Stimulated activated naive CD8-positive, alpha-beta T cell treated with anti-CD3 and anti-CD28 coated beads, Interleukin-15, Interleukin-2, amounts not matched to agents 100 U/mL and 50 U/mL, for 24 hours (primary cell): Measurements from ENCODE around the gene MBD3L1.

ENCODE experiments used
- ATAC-seq: fragments of 150-1000 bp; cut with Tn5 transposase; one replicate; pipeline ENCODE4 v1.10.0; 2021
- DNase-seq: peaks from one replicate; pipeline ENCODE4 v3.0.0; 2021

Gene MBD3L1

DNA sequence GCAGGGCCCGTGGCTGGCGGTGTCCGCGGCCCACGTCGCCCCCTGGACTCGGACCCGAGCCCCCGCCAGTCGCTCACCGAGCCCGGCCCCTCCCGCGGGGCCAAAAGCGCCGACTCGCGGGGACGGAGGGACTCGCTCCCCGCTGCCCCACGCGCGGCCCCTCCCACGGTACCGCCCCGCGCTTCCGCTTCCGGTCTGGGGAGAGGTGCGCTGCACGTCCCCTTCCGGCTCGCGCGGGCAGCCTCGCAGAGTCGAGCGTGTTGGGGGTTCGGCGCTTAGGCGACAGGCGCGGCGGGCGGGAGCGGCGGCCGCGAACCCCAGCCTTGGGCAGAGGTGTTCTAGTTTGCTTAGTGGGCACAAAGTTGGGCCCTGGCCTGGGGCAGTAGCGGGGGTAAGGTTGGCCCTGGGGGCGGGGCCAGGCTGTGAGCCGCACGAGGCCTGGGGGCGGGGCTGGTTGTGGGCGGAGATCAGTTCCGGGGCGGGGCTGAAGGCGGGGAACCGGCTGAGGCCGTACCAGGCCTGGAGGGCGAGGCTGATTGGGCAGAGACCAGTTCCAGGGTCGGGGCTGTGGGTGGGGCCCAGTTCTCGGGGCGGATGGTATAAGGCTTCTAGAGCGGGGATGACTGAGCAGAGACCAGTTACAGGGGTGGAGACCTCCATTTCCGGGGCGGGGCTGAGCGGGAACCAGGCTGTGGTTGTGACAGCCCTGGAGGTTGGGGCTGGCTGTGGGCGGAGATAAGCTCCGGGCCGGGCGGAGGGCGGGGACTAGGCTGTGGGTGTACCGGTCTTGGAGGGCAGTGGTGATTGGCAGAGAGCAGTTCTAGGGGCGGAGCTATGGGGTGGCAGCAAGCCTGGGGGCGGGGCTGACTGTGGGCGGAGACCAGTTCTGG, at the start of gene MBD3L1, which contains the start of gene ZNF558:
Gene MBD3L1 (plus strand): TSS at position 246 of the 890 bp plus-strand sequence. CDS start 10,302 bp downstream, outside the sequence.
Gene ZNF558 (minus strand): TSS at position 173 of the 890 bp plus-strand sequence. CDS start 9,645 bp downstream, outside the sequence.
- DNase-seq (peak; percentile 99), ATAC-seq (peak; percentile 94)

DNA sequence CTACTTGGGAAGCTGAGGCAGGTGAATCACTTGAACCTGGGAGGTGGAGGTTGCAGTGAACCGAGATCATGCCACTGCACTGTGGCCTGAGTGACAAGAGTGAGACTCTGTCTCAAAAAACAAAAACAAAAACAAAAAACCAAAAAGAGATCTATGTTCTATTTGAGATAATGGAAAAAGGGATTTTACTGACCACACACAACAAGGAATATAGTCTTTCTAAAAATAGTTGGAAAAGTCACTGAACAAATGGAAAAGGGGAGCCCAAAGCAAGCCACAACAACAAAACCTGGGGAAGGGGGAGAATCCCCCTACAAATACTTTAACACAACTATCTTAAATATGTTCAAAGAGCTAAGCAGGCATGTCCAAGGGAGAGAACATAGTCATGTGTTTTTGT, 37.4 kb upstream of the MBD3L1 start:
- no peak for DNase-seq
- no peak for ATAC-seq

DNA sequence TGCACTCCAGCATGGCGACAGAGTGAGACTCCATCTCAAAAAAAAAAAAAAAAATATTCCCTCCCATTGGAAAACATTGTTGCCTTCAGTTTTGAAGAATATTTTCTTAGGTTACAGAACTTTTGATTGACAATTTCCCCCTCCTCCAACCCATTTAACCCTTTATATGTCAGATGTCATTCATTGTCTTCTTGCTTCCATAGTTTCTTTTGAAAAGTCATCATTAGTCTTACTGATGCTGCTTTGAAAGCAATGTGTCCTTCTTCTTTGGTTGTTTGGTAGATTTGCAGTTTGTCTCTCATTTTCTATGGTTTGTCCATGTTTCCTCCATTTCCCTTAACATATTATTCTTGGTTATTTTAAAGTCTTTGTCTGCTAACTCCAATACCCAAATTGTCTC, 25.5 kb upstream of the MBD3L1 start:
- no peak for ATAC-seq
- no peak for DNase-seq

DNA sequence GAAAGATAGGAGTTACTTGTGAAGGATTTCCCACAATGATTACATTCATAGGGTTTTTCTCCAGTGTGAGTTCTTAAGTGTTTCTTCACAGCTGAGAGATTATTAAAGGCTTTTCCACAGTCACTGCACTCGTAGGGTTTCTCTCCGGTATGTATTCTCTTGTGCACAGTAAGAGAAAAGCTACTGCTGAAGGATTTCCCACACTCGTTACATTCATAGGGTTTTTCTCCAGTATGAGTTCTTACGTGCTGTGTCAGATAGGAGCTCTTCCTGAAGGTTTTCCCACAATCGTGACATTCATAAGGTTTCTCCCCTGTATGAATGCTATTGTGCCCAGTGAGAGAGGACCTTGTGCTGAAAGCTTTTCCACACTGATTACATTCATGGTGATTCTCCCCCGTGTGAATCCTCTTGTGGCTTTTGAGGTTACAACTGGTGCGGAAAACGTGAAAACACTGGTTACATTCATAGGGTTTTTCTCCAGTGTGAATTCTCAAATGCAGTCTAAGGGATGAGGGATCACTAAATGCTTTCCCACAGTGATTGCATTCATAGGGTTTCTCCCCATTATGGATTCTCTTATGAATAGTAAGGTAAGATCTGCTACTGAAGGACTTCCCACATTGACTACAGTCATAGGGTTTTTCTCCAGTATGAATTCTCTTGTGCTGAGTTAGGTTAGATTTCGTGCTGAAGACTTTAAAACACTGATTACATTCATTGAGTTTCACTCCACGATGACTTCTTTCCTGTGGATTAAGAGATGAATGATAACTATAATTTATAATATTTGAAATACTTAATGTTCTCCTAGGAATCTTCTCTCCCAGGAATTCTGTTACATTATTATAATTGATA, 20.6 kb upstream of the MBD3L1 start:
- ATAC-seq (no peak), DNase-seq (no peak)

DNA sequence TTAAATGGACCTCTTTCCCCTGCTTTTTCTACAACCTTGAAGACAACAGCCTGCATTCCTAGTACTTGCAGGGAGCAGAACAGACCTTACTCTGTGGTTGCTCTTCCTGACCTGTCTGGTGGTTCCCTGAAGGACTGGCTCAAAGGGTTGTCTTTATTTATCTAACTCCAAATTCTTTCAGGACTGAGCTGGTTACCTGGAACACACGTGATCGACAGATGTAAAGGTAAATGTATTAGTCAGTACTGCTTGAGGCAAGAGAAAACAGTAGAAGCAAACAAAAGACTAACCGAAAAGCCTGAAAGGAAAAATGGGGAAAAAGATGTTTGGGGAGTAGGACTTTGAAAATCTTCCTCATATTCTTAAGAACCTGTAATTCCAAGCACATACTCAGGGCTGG, 18.0 kb upstream of the MBD3L1 start:
- ATAC-seq (no peak), DNase-seq (no peak)

DNA sequence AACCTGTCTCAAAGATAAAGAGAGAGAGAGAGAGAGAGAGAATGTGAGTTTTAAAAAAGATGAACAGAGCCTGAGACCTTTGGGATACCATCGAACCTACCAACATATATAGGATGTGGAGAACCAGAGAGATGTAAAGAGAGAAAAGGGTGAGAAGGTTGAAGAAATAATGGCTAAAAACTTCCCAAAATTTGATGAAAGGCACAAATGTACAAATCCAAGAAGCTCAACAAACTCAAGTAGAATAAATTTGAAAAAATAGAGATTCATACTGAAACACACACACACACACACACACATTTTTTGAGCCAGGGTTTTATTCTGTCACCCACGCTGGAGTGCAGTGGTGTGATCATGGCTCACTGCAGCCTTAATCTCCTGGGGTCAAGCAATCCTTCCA, 16.4 kb upstream of the MBD3L1 start:
- ATAC-seq = no peak
- no peak for DNase-seq

DNA sequence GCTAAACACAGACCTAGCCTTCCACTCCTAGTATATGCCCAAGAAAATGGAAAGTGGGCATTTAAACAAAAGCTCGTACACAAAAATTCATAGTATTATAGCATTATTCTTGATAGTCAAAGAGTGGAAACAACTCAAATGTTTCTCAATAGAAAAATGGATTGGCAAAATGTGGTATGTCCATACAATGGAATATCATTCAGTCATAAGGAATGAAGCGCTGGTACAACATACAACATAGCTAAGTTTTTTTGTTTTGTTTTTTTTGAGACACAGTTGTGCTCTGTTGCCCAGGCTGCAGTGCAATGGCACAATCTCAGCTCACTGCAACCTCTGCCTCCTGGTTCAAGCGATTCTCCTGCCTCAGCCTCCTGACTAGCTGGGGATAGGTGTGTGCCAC, 11.9 kb upstream of the MBD3L1 start:
- ATAC-seq (no peak), DNase-seq (no peak)

DNA sequence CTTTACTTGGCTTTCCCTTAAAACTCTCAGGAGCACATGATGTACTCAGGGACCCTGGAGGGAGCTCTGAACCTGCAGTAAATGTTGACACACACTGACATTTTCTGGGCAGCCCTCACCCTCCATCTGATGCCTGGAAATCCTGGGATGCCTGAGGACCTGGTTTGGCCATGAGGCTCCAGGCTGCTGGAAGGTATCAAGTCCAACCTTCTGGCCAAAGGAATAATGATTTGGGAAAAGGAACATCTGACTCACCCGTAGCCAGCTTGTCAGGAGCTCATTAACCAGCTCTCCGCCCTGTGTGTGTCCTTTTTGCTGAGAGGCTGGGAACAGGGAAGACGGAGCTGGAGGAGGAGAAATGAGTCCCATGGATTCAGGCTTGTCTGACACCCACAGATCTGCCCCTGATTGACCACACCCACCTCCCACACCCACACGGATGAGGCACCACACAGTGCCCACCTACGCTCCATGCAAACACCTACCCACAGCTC, 10.4 kb upstream of the MBD3L1 start:
- DNase-seq (no peak), ATAC-seq (no peak)

DNA sequence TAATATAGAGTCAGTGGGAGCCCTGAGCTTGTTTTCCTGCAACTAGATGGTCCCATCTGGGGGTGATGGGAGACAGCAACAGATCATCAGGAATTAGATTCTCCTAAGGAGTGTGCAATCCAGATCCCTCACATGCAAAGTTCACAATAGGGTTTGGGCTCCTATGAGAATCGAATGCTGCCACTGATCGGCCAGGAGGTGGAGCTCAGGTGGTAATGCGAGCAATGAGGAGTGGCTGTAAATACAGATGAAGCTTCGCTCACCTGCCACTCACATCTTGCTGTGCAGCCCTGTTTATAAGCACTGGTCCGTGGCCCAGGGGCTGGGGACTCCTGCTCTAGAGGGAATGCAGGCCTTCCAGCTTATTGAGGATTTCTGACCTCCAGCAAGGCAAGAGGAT, 5.8 kb upstream of the MBD3L1 start:
- DNase-seq (no peak), ATAC-seq (no peak)

DNA sequence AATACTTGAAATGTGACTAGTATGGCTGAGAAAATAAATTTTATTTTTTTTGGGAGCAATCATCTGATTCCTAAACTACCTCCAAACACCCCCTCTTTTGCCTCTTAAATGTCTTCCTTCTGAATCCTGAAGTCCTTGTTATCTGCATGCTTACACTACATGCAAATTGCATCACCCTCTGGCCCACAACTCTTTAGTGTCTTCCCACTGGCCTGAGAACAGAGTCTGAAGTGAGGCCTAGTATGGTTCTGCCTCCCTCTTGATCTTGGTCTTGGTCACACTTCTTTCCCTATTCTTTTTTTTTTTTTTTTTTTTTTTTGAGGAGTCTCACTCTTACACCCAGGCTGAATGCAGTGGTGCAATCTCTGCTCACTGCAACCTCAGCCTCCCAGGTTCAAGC, 4.9 kb upstream of the MBD3L1 start:
- DNase-seq = no peak
- no peak for ATAC-seq

DNA sequence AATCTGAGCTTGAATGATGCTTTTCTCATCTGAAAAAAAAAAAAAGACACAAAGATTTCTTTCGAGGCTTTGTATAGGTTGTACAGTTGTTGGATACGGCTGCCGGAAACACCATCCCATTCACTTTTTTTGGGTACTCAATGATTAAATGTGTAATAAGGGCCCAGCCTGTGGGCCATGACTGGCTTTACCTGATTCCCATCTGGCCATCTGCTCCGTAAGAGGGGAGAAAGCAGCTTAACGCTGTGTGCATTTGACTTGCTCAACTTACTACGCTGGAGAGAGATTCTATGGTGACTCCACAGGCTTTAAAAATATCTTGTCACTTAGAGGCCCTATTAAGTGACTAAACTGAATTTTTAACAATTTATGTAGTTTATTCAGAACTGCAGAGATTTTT, 804 bp upstream of the MBD3L1 start:
- ATAC-seq (no peak), DNase-seq (no peak)

DNA sequence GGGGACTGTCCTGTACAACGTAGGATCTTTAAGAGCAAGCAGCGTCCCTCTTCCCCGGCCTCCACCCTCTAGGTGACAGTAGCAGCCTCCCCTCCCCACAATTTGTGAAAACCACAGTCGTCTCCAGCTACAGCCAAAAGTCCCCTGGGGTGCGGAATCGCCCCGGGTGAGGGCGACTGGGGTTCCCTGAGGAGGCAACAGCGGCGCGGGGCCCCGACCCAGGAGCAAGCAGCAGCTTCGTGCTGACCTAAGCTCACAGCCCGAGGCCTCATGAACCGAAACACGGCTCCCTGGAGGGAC, 395 bp upstream of the MBD3L1 start:
- ATAC-seq (no peak), DNase-seq (no peak)

DNA sequence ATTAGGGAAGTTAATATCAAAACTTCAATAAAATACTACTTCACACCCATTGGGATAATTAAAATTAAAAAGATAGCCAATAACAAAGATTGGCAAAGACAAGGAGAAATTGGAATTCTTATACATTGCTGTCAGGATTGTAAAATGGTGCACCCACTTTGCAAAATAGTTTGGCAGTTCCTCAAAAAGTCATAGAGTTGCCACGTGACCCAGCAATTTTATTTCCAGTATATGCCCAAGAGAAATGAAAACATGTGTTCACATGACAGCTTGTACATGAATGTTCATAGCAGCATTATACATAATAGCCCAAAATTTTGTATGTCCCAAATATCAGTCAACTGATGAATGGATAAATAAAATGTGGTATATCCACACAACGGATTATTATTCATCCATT, 3.3 kb downstream of the MBD3L1 start:
- no peak for DNase-seq
- no peak for ATAC-seq

DNA sequence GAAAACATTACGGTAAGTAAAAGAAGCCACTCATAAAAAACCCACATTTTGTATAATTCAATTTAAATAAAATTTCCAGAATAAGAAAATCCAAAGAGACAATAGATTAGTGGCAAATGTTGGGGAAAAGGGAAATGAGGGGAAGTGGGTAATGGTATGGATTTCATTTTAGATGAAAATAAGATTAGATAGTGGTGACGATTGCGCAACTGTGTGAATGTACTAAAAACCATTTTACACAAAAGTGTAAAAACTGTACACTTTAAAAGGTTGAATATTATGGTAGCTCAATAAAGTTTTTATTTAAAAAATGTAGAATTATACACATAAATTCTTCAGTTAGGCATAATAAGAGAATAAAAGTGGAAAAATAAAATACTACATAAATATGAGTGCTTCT, 3.7 kb downstream of the MBD3L1 start:
- no peak for ATAC-seq

DNA sequence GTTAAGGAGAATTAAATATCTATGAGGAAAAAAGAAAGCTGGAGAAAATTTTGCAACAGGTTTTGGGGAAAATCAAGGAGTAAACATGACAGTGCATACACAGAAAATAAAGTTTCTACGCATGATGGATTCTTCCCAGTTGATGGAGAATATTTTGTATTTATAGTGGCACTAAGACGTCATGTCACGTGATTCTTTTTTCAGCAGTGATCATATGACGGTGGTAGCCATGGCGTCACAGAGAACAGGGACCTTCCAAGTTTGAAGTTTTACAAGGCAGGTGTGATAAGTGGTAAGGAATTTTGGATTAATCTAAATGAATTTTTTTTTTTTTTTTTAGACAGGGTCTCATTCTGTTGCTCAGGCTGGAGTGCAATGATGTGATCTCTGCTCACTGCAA, 8.5 kb downstream of the MBD3L1 start:
- no peak for DNase-seq
- ATAC-seq = no peak

More for the DNA sequence above, 3.7 kb downstream of the MBD3L1 start:
- DNase-seq = no peak

DNA sequence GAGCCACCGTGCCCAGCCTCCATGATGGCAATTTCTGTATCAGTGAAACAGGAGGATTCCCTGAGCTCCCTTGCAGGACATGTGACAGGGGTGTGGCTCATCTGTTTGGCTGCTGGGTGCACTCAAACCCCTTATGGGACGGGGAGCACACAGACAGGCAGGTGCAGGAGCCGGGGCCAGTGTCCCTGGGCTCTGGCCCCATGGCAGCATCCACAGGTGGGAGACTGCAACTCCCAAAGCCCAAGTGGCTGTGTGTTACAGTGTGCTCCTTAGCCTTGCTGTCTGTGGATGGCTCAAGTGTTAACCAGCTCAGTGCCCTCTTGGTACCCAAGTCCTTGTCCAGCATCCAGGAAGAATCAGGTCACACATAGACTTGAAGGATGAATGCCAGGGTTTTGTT, 14.6 kb downstream of the MBD3L1 start:
- no peak for ATAC-seq

DNA sequence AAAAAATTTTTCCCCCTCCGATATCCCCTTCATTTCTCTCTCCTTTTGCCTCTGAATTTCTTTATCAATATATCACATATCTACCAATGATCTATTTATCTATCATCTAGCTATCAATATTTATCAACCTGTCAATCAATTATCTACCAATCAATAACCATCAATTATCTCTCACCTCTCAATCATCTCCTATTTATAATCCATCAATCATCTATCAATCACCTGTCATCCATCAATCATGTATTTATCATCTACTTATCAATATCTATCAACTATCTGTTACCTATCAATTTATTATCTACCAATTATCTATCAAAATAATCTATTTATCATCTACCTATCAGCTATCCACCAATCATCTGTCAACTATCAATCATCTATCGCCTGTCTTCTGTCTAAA, 17.1 kb downstream of the MBD3L1 start:
- ATAC-seq = no peak
- no peak for DNase-seq

More for the DNA sequence above, 14.6 kb downstream of the MBD3L1 start:
- no peak for DNase-seq

DNA sequence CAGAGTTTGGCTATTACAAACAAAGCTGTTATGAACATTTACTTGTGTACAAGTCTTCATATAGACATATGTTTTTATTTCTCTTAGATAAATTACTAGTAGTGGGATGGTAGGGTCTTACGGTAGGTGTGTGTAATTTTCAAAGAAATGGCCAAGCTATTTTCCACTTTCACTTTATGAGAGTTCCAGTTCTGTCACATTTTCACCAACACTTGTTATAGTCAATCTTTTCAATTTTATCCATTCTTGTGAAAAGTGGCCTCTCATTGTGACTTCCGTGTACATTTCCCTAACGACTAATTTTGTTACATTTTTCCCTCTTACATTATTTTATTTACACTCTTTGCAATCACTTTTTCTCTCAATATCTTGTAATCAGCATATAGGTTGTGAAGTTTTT, 18.3 kb downstream of the MBD3L1 start:
- ATAC-seq (no peak), DNase-seq (no peak)

DNA sequence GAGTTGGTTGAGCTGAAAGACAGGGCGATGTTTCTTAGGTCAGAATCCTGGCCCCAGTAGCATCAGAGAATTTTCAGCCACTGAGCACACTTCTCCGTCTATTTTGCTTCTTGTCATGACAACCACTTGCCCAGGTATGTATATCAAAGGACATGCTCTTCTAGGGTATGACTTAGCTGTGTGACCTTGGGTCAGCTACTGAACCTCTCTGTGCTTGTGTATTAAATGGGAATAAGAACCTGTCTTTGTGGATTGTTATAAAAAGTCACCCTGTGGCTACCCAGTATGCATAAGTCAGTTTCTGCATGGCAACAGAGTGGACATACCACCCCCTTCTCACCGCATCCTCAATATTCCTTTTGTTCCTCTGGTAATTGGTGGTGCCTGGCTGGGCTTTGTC, 26.1 kb downstream of the MBD3L1 start:
- no peak for ATAC-seq
- no peak for DNase-seq

DNA sequence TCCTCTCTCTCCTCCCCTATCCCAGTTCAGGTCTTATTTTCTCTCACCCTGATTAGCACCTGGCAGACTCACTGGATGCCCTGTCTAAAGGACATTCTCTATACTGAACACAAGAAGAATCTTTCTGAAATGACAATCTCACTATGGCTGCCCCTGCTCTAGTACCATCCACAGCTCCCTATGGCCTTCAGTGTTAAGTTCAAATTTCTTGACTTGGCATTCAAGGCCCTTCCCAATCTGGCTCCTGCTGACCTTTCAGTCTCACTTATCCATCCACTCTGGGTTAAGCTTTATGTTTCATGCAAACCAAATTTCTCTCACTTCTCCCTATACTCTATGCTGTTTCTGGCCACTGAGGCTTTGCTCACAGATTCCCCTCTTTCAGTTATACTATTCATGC, 34.2 kb downstream of the MBD3L1 start:
- no peak for ATAC-seq
- DNase-seq = no peak

DNA sequence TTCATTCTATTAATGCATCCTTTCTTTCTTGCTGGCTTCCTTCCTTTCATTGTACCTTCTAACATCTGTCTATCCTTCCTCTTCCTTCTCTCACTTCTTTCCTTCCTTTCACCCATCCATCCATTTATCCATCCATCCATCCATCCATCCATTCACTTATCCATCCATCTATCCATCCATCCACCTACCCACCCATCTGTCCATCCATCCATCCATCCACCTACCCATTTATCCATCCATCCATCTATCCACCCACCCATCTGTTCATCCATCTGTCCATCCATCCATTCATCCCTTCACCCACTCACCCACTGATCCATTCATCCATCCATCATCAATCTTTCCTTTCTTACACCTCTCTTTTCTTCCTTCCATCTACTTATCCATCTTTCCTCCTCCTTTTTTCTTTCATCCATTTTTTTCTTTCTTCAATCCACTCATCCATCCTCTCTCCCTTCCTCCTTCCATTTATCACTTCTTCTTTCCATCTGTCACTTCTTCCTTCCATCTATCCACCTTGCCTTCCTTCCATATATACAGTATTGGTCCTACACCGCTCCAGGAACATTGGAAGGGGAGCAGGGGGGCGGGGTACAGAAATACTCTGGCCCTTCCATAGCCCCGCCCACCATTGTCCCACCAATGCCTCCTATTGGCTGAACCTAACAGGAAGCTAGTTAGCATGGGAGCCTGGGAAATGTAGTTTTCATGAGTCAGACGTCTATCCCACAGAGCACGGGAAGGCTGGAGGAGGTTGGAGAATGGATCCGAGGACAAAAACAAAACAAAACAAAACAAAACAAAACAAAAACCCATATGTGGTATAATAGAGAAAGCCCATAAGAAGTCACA, 45.9 kb downstream of the MBD3L1 start:
- ATAC-seq (no peak), DNase-seq (peak; percentile 3)

DNA sequence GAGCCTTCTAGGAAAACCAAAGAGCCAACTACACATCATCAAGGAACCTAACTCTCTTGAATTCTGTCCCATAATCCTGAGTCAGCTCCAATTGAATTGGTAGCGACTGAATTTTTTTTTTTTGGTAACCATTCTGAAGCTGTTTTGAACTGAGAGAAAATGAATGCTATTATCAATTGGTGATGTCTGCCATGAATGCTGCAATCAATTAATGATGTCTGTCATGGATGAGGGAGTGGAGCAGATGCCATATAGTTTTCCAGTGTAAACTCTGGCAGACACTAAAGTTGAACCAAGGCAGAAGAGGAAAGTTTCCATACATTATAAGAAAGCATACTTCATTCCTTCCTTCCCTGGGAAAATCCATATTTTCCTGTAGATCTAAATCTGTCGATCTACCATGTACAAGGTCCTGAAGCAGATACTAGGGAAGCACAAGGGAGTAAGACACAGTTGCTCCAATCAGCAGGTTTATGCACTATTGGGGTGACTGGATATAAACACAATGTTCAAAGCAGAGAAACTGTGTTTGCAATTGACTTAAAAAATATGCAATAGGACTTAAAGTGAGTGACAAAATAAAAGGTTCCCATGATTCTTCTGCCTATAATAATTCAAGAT, 48.8 kb downstream of the MBD3L1 start:
- no peak for DNase-seq
- ATAC-seq = no peak
